ENCODE results near the gene MICAL3.

Gene MICAL3

GRCh38 chr22:17913801-17914347 lies 110.5 kb downstream of the MICAL3 start:
- TF ChIP-seq POLR2AphosphoS5 (IDR thresholded peaks at IDR 0.05; ENCODE audit: low read depth, low read length) (no peak), TAF1 (IDR thresholded peaks at IDR 0.05; ENCODE audit: borderline replicate concordance, insufficient read depth, low read length) (no peak), REST (IDR thresholded peaks at IDR 0.05; ENCODE audit: insufficient read depth in 1 of 2, low read depth in 2 of 2, low read length in 2 of 2) (no peak), FOXP2 (optimal IDR thresholded peaks at IDR 0.05; ENCODE audit: borderline replicate concordance, extremely low read depth, extremely low read length, insufficient read depth) (no peak), SIN3A (IDR thresholded peaks at IDR 0.05; ENCODE audit: borderline replicate concordance, insufficient read depth, low read length) (no peak)

- no peak for TF ChIP-seq SIN3A (IDR thresholded peaks at IDR 0.05; ENCODE audit: borderline replicate concordance, insufficient read depth, low read length)
- no peak for TF ChIP-seq POLR2AphosphoS5 (IDR thresholded peaks at IDR 0.05; ENCODE audit: low read depth, low read length)
- no peak for TF ChIP-seq REST (IDR thresholded peaks at IDR 0.05; ENCODE audit: insufficient read depth in 1 of 2, low read depth in 2 of 2, low read length in 2 of 2)
- TF ChIP-seq TAF1 (IDR thresholded peaks at IDR 0.05; ENCODE audit: borderline replicate concordance, insufficient read depth, low read length), result no peak
- no peak for TF ChIP-seq FOXP2 (optimal IDR thresholded peaks at IDR 0.05; ENCODE audit: borderline replicate concordance, extremely low read depth, extremely low read length, insufficient read depth)
Measured at GRCh38 chr22:17912945-17913721, 111.2 kb downstream of the MICAL3 start.

- TF ChIP-seq TAF1 (IDR thresholded peaks at IDR 0.05; ENCODE audit: borderline replicate concordance, insufficient read depth, low read length) (no peak), SIN3A (IDR thresholded peaks at IDR 0.05; ENCODE audit: borderline replicate concordance, insufficient read depth, low read length) (no peak), REST (IDR thresholded peaks at IDR 0.05; ENCODE audit: insufficient read depth in 1 of 2, low read depth in 2 of 2, low read length in 2 of 2) (no peak), FOXP2 (optimal IDR thresholded peaks at IDR 0.05; ENCODE audit: borderline replicate concordance, extremely low read depth, extremely low read length, insufficient read depth) (no peak), POLR2AphosphoS5 (IDR thresholded peaks at IDR 0.05; ENCODE audit: low read depth, low read length) (no peak)
Measured at GRCh38 chr22:17911887-17912286, 112.5 kb downstream of the MICAL3 start.

GRCh38 chr22:17911312-17911705 lies 113.1 kb downstream of the MICAL3 start:
- TF ChIP-seq SIN3A (IDR thresholded peaks at IDR 0.05; ENCODE audit: borderline replicate concordance, insufficient read depth, low read length) (no peak), POLR2AphosphoS5 (IDR thresholded peaks at IDR 0.05; ENCODE audit: low read depth, low read length) (no peak), FOXP2 (optimal IDR thresholded peaks at IDR 0.05; ENCODE audit: borderline replicate concordance, extremely low read depth, extremely low read length, insufficient read depth) (no peak), REST (IDR thresholded peaks at IDR 0.05; ENCODE audit: insufficient read depth in 1 of 2, low read depth in 2 of 2, low read length in 2 of 2) (no peak), TAF1 (IDR thresholded peaks at IDR 0.05; ENCODE audit: borderline replicate concordance, insufficient read depth, low read length) (no peak)

Measured in PFSK-1 (cell line).